Endothelial cell of umbilical vein (primary cell): ENCODE results near the gene CFI. TPM values are rescaled to one million over a fixed set of nuclear protein-coding genes. Genes with fewer than 3 reads are reported as not detected.

Source experiments
- BruUV-seq: library from RNA; stranded (reverse); fragments of 400-500 nt; replicated peaks from 2 replicates; lab custom pipeline; 2021; lab: Mats Ljungman, UMichigan
- CTCF ChIA-PET: fragments of 300-600, 350-600 bp; sonication (Branson Sonifier 250); formaldehyde crosslinking; loops from one replicate; lab custom pipeline; 2021; ENCODE audit warnings: antibody characterized with exemption, inconsistent platforms; lab: Charles Lee
- POLR2A ChIA-PET: fragments of 300-600, 350-600 bp; sonication (Branson Sonifier 250); formaldehyde crosslinking; loops from one replicate; lab custom pipeline; 2021; ENCODE audit warnings: antibody characterized with exemption, inconsistent platforms; lab: Charles Lee
- DNase-seq: peaks from one replicate; pipeline ENCODE4 v3.0.0-alpha.2; 2011; ENCODE audit warnings: low read depth, low spot score
- FAIRE-seq: peaks from 2 replicates; lab custom pipeline; 2011; peaks lifted over from hg19 to GRCh38; lab: Jason Lieb, UNC
- H2AFZ ChIP-seq: 2 replicates; pipeline ENCODE4 v1.6.0; 2012; ENCODE audit warnings: low read depth, low read length, control low read depth, inconsistent platforms
- H3K27ac ChIP-seq: 2 replicates; pipeline ENCODE4 v1.5.1; 2011; ENCODE audit warnings: low read depth, mild to moderate bottlenecking, control low read depth, low read length, moderate library complexity; ENCODE audit not compliant: insufficient read depth
- H3K27me3 ChIP-seq, 2 experiments: 2 replicates each; pipeline versions ENCODE4 v1.6.0 to v1.6.1; 2011; ENCODE audit warnings: low read length in 2 of 2, mixed read lengths in 1 of 2; ENCODE audit not compliant: control insufficient read depth in 2 of 2, insufficient read depth in 2 of 2
- H3K36me3 ChIP-seq, 2 experiments: 2 replicates in 1 of 2; 3 replicates in 1 of 2; pipeline ENCODE4 v1.5.1; 2011; ENCODE audit warnings: low read length in 2 of 2, mild to moderate bottlenecking in 1 of 2, moderate library complexity in 1 of 2; ENCODE audit not compliant: control insufficient read depth in 2 of 2, insufficient read depth in 2 of 2; ENCODE audit errors: extremely low read depth in 1 of 2
- H3K4me1 ChIP-seq: 3 replicates; pipeline ENCODE4 v1.5.1; 2011; ENCODE audit warnings: mild to moderate bottlenecking, low read length; ENCODE audit not compliant: control insufficient read depth, insufficient read depth; ENCODE audit errors: extremely low read depth
- H3K4me2 ChIP-seq: 2 replicates; pipeline ENCODE4 v1.6.1; 2011; ENCODE audit warnings: low read length, control low read depth, mixed read lengths; ENCODE audit not compliant: insufficient read depth
- H3K4me3 ChIP-seq, 3 experiments: fragments of 200-600 bp in 1 of 3; sonication (generic), shearing (Covaris generic) in 1 of 3; replicated peaks in 1 of 3; 2 replicates each; pipeline ENCODE4 v1.5.1; 2011 to 2016; ENCODE audit warnings: control low read depth in 3 of 3, low read length in 3 of 3, mild to moderate bottlenecking in 2 of 3, inconsistent platforms in 1 of 3, low read depth in 1 of 3, moderate library complexity in 1 of 3; ENCODE audit not compliant: insufficient read depth in 1 of 3
- H3K79me2 ChIP-seq: 2 replicates; pipeline ENCODE4 v1.6.0; 2012; ENCODE audit warnings: low read length, inconsistent platforms; ENCODE audit not compliant: control insufficient read depth, insufficient read depth
- H3K9ac ChIP-seq: replicated peaks from 2 replicates; pipeline ENCODE3; 2011; ENCODE audit warnings: low read length, control low read depth; ENCODE audit not compliant: insufficient read depth; ENCODE audit errors: extremely low read depth
- H3K9me1 ChIP-seq: replicated peaks from 3 replicates; pipeline ENCODE4 v1.6.0; 2011; ENCODE audit warnings: mild to moderate bottlenecking, low read length; ENCODE audit not compliant: control insufficient read depth, insufficient read depth; ENCODE audit errors: extremely low read depth
- H3K9me3 ChIP-seq: replicated peaks from 2 replicates; pipeline ENCODE4 v1.5.1; 2012; ENCODE audit warnings: low read length, inconsistent platforms; ENCODE audit not compliant: control insufficient read depth, insufficient read depth
- H4K20me1 ChIP-seq: replicated peaks from 2 replicates; pipeline ENCODE3; 2011; ENCODE audit warnings: mild to moderate bottlenecking, low read length; ENCODE audit not compliant: control insufficient read depth, insufficient read depth; ENCODE audit errors: extremely low read depth
- EZH2 ChIP-seq: IDR thresholded peaks from 2 replicates; pipeline ENCODE4 v1.6.1; 2012; ENCODE audit warnings: borderline replicate concordance, low read depth, mild to moderate bottlenecking, moderate library complexity, low read length, inconsistent platforms; ENCODE audit not compliant: severe bottlenecking
- FOS ChIP-seq: IDR thresholded peaks from 2 replicates; pipeline ENCODE4 v1.6.1; 2011; ENCODE audit warnings: mild to moderate bottlenecking, low read length, moderate library complexity, borderline replicate concordance; ENCODE audit not compliant: insufficient read depth
- GATA2 ChIP-seq: IDR thresholded peaks from 2 replicates; pipeline ENCODE4 v1.7.0; 2011; ENCODE audit warnings: low read depth, mild to moderate bottlenecking, moderate library complexity, mixed read lengths, low read length; ENCODE audit not compliant: insufficient read length, insufficient read depth
- JUN ChIP-seq: IDR thresholded peaks from 2 replicates; pipeline ENCODE4 v1.6.1; 2011; ENCODE audit warnings: borderline replicate concordance, low read depth; ENCODE audit not compliant: insufficient read length, insufficient read depth
- MYC ChIP-seq: IDR thresholded peaks from one replicate; pipeline ENCODE4 v1.6.1; 2011; ENCODE audit warnings: mild to moderate bottlenecking, low read depth, low read length
- POLR2A ChIP-seq: IDR thresholded peaks from 2 replicates; pipeline ENCODE4 v1.6.1; 2012; ENCODE audit warnings: low read depth, mild to moderate bottlenecking, control low read depth, low read length
- POLR2AphosphoS5 ChIP-seq: IDR thresholded peaks from 2 replicates; pipeline ENCODE4 v1.6.1; 2012; ENCODE audit warnings: low read depth, mild to moderate bottlenecking, control low read depth, low read length, moderate library complexity; ENCODE audit not compliant: insufficient read depth
- dilution Hi-C: fragments of 300-500 bp; cut with MboI; formaldehyde crosslinking; loops from one replicate; pipeline ENCODE4 v1.15.0; 2019; ENCODE audit warnings: low sequenced_read_pairs; ENCODE audit not compliant: extremely low pct_ligation_motif_present
- intact Hi-C: fragments of 100-400 bp; cut with micrococcal nuclease; formaldehyde crosslinking; loops from one replicate; pipeline ENCODE4 v1.10.0; 2022
- polyA plus RNA-seq, 4 experiments: library from polyadenylated mRNA; depleted of rRNA in 3 of 4; stranded (reverse) in 3 of 4; unstranded in 1 of 4; fragments of >200 nt; gene quantifications; 2 replicates each; pipeline versions ENCODE4 v1.2.1 to v1.2.3, GENCODE V29; 2011 to 2012; ENCODE audit warnings: missing spikeins in 1 of 4
- total RNA-seq: library from RNA; stranded (reverse); gene quantifications from 2 replicates; pipeline ENCODE4 v1.2.3, GENCODE V29; 2021
- TF ChIP-seq, protein P1 (sequence below): IDR thresholded peaks from 2 replicates; pipeline ENCODE4 v1.6.1; 2011; ENCODE audit not compliant: insufficient read depth, insufficient read length
- TF ChIP-seq, protein P2 (sequence below), 2 donors: IDR thresholded peaks; 1 replicate in 1 of 2; 2 replicates in 1 of 2; pipeline ENCODE4 v1.5.1; 2011; ENCODE audit warnings: low read length in 2 of 2, mild to moderate bottlenecking in 2 of 2, moderate library complexity in 2 of 2, control low read depth in 1 of 2, inconsistent platforms in 1 of 2, low read depth in 1 of 2; ENCODE audit not compliant: insufficient read depth in 1 of 2; ENCODE audit errors: extremely low read depth in 1 of 2

CFI gene
- total and polyA plus RNA-seq, 2 donors (not counting 3 experiments of a cell fraction or from before 2014, with no cell fraction given) = 10.0 to 21.4 TPM

DNA sequence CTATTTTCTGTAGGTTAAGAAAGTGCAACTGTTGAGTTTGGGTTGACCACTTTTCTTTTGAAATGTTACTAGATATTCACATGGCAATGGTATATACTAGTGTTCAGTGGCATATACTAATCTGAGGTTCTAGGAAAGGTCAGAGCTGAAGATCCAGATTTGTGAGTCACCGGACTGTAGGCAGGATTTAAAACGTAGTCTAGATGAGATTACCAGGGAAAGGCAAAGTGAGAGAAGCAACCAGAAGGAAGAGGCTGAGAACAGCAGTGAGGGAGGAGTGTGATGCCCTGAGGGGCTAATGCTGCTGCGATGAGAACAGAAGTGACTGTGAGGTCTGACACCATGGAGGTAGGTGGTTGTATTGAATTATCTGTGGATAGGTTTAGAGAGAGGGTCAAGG, 62.3 kb downstream of the CFI start:
- dilution Hi-C loops (no loop called here), intact Hi-C loops (no loop called here)
- Histone ChIP-seq H3K4me3 (no peak overlapping the region), H3K79me2 (no peaks in the 10 kb centered on the region), H3K9me1 (no peaks in the 10 kb centered on the region), H3K27ac (no peak overlapping the region), H3K27me3 (no peaks in the 10 kb centered on the region), H3K9me3 (no peaks in the 10 kb centered on the region), H3K4me1 (no peaks in the 10 kb centered on the region), H3K9ac (no peak overlapping the region), H3K4me2 (no peak overlapping the region), H4K20me1 (no peaks in the 10 kb centered on the region), H2AFZ (no peak overlapping the region), H3K36me3 (no peaks in the 10 kb centered on the region)
- ChIA-PET POLR2A (no interaction called here), CTCF (no interaction called here)
- FAIRE-seq (no peak), DNase-seq (no peak)
- TF ChIP-seq GATA2 (no peak), POLR2A (no peak), EZH2 (no peak), JUN (no peak), FOS (no peak), MYC (no peak), POLR2AphosphoS5 (no peak)
- TF ChIP-seq, protein P1, sequence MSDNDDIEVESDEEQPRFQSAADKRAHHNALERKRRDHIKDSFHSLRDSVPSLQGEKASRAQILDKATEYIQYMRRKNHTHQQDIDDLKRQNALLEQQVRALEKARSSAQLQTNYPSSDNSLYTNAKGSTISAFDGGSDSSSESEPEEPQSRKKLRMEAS = no peak
- TF ChIP-seq, protein P2, sequence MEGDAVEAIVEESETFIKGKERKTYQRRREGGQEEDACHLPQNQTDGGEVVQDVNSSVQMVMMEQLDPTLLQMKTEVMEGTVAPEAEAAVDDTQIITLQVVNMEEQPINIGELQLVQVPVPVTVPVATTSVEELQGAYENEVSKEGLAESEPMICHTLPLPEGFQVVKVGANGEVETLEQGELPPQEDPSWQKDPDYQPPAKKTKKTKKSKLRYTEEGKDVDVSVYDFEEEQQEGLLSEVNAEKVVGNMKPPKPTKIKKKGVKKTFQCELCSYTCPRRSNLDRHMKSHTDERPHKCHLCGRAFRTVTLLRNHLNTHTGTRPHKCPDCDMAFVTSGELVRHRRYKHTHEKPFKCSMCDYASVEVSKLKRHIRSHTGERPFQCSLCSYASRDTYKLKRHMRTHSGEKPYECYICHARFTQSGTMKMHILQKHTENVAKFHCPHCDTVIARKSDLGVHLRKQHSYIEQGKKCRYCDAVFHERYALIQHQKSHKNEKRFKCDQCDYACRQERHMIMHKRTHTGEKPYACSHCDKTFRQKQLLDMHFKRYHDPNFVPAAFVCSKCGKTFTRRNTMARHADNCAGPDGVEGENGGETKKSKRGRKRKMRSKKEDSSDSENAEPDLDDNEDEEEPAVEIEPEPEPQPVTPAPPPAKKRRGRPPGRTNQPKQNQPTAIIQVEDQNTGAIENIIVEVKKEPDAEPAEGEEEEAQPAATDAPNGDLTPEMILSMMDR (IDR thresholded peaks at IDR 0.05; ENCODE audit: extremely low read depth in 1 of 2, insufficient read depth in 1 of 2, low read depth in 1 of 2, low read length in 2 of 2) = no peak
- BruUV-seq = no TSS peak
